ENCODE results near the gene MPST.

- TF ChIP-seq YY2 (tag by site-specific recombination; IDR thresholded peaks at IDR 0.05) (no peak), YY1 (tag by site-specific recombination; IDR thresholded peaks at IDR 0.05) (no peak), HOXD13 (CRISPR knock-in tag; IDR thresholded peaks at IDR 0.05; ENCODE audit: borderline replicate concordance) (no peak), ZNF670 (tag by site-specific recombination; IDR thresholded peaks at IDR 0.05; ENCODE audit: low read depth) (no peak), CTCF (tag by site-specific recombination; IDR thresholded peaks at IDR 0.05) (no peak)
Observed at GRCh38 chr22:37016134-37016910, 3.2 kb upstream of the MPST start.
